NCI-H510A (cell line): Measurements from ENCODE around the gene PPP2R2B.

Source experiments
- DNase-seq: peaks from one replicate; lab custom pipeline; 2025; lab: John Stamatoyannopoulos, UW

The PPP2R2B gene

DNA sequence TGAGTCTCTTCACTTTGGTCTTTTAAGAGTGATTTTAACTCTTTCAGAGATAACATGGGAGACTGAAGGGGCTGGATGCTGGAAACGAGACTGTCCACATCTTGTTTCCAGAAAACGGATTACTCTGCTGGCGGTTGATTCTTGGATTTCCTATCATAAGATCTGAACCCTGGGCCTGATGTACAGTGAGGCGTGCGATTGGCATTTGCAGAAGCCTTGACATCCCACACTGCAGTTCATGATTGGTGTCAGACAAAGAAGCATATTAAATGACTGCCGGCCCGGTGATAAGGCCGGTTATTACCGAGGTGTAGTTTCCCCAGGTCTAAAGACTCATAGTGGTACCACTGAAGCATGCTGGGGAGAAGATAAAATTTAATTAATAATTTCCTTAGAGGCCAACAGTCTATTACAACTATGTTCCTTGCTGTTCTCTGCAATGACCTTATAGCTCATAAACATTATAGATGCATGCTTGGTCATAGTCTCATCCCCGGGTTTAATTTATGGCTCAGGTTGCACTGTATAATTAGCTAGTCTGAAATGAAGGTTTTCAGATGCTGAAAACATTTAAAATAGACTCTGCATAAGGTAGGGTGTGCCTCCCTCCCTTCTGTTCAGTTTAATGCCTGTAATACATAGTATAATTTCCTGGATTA is 99.2 kb downstream of the PPP2R2B start:
- no peak for DNase-seq

DNA sequence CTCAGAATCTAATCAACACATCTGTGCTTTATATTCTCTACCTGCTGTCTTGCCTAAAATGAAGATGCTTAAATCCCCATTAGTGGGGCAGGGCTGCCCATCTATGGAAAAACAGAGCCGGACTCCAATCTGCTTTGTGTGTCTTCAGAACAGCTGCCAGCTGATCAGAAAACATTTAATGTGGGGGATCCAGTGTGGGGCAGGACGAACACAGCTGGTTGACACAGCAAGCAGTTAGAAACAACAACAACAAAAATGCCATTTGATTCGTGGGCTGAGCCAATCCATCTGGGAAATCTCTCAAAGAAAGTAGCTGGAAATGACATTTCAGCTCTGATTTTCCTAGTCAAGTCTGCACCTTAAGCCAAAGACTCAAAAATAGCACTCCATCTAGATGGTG is 99.8 kb downstream of the PPP2R2B start:
- DNase-seq: no peak

DNA sequence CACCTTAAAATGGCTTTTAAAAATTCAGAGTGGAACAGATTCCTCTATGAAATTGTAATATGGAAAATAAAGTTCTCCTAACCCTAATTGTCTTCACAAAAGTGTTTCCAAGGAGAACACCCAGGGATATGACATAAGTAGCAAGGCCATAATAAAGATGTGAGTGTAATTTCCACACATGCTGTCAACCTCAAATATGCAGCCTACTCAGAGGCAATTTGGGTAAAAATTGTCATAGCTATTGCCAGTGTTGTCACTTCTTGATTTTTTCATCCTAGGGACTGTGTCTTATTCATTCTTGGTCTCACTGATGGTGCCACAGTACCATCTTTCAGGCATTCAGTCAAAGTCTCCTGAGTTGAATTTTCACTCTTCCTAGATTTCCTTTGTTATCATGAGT is 100.3 kb downstream of the PPP2R2B start:
- DNase-seq: no peak

DNA sequence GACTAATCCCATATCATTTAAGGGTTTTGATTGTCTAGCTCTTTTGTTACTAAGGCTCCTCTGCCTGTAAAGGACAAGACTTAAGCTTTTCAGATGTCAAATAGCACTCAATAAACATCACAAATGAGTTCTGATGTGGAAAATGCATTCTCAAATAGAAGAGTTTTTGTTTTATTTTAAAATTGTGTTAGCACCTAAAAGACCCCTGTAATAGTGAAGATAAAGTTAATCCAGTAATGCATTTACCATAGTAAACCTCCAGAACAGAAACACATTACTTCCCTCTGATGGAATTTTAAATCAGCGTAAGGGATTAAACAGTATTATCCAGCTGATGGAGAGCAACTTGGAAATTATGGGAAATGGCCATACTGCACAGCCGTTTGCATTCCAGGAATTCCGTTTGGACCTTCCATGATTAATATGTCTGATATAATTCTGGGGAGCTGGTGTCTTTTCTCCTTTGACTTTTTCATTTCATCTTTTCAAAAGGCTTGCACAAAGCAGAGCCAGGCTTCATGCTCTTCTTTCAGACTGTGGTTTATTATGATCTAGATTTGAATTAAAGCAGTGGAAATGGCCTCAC is 105.6 kb downstream of the PPP2R2B start:
- DNase-seq: no peak

DNA sequence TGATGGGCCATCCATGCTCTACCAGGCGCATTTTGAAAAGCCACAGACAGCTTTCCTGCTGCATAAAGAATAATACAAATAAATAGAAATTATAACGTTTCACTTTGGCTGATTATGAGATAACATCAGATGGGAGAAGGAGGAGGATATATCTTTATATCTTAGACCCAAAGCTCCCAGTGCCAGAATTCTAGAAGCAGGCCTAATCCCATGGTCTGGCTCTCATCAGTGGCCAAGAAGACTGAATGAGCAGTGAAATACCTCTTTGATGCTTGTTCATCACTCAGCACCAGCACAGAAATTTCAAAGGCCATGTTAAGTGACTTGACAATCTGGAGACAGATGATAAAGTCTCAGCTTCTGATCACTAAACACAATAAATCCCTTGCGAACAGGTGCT is 107.6 kb downstream of the PPP2R2B start:
- no peak for DNase-seq

DNA sequence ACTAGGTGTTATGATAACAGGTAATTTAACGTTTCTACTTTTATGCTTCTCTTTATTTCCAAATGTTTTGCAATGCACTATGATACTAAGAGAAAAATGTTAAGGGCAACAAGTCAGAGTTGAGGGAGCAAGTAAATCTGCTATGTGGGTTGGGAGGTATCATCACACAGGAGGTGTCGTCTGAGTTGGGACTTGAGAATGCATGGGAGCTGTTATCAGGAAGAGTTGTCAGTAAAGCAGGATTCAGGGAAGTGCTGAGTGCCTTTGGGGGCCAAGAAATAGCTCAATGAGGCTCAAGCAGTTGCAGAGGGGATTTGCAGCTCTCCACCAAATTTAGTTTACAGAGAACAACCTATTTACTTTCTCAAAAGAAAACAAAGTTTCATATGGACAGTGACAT is 108.0 kb downstream of the PPP2R2B start:
- DNase-seq: no peak

DNA sequence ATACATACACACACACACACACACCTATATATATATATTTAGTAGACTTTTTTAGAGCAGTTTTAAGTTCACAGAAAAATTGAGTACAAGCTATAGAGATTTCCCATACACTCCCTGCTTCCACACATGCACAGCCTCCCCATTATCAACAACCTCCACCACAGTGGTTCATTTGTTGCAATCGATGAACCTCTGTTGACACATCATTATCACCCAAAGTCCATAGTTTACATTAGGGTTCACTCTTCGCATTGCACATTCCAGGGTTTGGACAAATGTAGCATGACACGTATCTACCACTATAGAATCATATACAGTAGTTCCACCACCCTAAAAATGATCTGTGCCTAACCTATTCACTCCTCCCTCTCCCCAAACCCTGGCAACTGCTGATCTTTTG is 111.0 kb downstream of the PPP2R2B start:
- DNase-seq: no peak

DNA sequence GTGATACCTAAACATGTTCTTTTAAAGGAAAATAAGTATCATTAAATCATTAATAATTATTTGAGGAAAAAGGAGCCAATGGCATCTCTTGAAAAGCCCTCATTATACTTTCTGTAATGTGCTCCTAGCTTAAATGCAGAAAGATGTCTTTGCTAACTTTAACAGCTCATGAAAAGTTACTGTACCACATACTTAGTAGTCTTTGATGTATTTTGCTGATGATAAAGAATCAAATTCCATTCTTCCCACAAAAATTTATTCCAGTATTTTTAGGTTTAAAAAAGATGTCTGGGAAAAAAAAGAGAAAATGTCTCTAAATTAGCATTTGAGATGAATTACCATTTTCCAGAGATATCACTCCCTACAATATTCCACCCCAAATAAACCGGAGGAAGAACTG is 112.5 kb downstream of the PPP2R2B start:
- no peak for DNase-seq

DNA sequence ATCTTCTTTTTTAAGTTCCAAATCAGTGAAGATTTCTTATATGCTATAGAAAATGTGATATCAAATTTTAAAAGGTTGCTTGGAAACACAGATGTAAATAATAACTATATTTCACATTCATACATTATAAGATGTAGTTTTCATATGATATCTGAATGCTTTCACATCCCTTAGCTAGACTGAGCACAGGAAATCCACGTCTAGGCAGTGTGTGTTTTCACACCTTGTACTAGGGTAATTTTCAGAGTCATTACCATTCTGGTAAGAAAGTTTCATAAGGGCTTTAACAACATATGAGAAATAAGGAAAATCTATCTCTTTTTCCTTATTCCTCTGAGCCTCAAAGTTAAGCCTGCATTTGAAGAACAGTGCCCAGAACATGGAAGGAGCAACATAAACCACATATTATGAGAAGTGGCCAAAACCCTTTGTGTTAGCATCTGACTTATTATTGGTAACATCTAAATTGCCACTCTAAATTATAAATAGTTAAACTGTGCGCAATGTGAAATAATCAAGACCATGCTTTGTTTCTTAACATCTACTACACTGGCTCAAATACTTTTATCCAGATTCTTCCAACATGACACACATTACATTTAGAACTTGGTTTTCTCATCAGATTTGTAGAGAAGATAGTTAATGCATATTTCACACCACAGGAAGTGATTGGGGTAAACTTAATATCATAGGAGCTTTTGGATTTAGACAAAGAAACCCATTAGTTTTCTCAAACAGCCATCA is 113.3 kb downstream of the PPP2R2B start:
- no peak for DNase-seq

DNA sequence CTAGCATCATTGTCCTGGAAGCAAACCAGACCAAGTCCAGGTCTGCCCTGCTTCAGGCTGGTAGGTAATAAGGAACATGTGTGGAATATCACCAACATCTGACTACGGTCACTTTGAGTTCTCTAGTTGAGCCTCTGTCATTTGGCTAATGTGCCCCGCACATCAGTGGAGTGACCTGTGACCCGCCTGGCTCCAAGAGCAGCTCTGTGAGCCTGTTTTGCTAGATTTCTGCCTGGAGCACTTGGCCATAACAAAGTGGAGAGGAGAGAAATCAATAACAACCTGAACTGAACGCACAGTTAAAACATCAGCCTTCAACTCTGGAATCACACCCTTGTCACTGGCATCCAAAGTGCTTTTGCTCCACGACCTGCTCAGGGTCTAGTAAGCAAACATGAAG is 115.7 kb downstream of the PPP2R2B start:
- DNase-seq: no peak

DNA sequence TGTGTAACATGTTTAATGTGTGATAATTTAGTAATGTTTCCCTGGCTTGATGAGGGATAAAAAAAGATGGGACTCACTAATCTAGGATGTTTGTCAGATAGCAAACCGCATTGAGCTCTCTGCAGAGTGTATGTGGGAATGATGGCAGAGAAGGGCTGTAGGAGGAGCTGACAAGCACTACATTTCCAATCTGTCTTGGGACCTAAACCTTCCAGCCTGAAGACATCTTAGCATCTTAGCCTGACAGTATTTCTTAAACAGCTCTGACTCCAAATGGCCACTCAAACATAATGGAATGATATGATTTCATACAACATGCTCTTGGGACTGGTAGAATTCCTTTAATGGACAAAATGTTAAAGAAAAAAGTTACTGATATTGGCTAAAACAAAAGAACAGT is 116.7 kb downstream of the PPP2R2B start:
- DNase-seq: no peak

DNA sequence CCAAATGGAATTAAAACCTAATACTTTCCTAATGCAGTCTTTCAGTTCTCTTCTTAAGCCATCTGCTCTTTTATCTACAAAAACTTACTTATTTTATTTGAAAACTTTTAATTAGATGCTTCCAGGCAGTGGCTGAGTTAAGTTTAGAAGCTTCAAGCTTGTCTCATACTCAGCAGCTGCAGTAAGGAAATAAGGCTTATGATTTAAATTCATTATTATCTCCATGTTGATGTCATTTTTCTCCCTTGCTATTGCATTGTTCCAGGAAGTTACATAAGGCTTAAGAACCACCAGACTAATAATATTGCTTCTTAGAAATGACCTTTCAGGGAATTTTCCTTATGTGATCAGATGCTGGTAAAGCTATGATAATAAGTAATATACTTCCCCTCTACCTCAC is 119.6 kb downstream of the PPP2R2B start:
- DNase-seq: no peak

DNA sequence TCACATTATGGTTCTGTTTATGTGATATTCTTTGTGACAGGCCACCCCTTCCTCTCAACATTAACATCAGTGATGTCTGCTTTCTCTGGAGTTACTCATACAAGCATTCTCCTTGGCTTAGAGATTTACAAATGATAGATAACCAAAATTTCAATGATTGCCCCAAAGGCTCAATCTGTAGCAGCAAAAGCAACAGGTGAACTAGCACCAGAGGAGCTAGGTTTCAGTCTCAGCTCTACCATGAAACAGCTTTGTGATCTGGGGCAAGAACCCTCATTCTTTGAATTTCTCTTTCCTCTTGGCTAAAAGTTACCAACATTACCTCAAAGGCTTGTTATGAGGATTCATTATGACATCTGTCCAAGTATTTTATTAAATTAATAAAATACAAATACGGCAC is 120.5 kb downstream of the PPP2R2B start:
- DNase-seq: no peak

DNA sequence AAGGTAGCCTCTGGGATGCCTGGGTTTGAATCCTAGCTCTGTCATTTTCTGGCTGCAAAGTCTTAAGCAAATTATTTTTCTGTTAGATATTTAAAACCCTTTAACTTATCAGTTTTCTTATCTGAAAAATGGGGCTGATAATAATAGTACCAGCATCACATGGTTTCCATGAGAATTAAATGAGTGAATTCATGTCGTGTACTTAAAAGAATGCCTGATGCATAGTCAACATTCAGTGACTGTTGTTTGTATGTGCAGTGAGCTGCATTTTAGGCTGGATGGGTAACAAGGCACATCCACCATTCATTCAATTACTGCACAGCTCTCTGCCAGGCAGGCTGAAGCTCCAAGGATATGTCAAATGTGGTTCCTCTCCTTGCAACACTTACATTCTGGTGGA is 122.0 kb downstream of the PPP2R2B start:
- DNase-seq: no peak

DNA sequence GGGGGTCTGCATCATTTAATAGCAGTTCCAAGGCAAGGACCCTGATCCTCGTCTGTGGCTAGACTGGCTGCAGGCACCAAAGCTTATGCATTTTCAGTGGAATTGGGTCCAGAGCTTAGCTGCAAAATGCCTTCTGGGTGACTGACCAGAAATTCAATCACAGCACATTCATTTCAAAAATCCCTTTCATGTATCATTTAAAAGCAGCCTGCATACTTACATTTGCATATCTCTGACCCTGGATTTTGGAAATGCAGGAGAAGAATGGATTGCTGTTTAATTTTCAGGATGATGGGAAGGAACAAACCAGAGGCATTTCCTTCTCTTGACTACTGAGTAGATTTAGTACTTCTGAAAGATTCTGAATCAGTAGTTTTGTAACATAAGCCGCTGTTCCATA is 122.8 kb downstream of the PPP2R2B start:
- DNase-seq: no peak

DNA sequence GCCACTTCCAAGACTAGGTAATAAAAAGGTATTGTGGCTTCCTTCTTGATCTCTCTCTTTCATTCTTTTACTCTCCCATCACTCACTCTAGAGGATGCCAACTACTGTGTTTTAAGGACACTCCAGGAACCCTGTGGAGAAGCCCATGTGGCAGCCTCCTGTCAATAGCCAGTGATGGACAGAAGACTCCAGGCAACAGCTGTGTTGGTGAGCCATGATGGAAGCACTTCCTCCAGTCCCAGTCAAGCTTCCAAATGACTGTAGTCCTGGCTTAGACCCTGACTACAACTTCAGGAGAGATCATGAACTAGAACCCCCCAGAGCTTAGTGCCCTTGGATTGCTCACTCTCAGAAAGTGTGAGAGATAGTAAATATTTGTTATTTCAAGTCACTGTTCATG is 123.9 kb downstream of the PPP2R2B start:
- no peak for DNase-seq

DNA sequence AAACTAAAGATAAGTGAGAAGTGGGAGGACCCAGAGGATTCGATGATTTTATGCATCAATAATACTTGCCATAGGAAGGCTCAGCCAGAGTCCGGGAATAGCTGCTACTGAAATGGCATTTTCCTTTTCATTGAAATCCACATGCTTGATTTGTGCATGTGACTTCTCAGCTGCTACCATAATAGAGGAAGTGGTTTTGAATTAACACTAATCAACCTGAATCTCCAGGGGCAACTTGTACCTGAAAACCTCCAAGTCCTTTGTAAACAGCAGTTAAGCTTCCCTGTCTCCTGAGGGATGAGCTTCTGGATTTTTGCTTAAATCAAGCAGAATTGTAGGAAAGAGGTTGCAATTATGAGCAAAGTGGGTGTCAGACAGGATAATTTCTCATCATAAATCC is 124.9 kb downstream of the PPP2R2B start:
- DNase-seq: no peak

DNA sequence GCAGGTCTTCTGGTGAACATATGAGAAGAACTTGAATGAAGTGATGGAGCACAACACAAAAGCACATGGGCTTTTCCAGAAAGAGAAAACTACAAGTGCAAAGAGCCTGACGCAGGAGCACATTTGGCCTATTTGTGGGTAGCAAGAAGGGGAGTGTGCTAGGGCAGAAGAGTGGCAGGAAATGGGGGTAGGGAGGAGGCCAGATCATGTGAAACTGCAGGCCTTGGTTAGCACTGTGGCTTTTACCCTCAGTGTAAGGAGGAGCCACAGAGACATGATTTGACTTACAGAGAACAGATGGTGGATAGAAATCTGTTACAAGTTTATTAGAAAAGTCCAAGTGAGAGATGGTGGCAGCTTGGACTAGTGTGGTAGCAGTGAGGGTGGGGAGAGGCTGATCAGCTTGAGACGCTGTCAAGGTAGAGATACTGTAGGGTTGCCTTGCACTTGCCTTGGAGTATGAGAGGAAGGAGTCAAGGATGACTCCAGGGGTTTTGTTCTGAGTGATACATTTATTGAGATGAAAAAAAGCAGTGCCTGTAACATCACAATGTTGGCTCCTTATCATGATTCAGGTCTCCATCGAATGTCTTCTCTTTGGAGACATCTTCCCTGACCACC is 126.7 kb downstream of the PPP2R2B start:
- no peak for DNase-seq

DNA sequence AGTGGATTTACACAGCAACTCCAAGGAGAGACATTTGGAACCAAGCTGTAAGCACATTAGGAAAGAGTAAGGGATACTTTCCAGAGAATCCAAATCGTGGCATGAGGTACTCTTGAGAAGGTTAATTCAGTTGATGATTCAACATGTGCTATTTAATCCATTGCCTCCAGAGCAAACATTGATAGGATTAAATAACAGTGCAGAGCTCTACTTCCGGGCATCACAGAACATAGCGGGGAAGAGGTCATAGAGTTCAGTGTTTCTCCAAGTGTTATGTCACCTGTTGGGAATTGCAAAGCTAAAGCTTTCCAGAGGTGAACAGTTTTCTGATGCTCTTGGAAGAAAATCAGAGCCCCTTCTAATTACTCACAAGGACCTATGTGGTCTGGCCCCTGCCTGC is 127.5 kb downstream of the PPP2R2B start:
- no peak for DNase-seq

DNA sequence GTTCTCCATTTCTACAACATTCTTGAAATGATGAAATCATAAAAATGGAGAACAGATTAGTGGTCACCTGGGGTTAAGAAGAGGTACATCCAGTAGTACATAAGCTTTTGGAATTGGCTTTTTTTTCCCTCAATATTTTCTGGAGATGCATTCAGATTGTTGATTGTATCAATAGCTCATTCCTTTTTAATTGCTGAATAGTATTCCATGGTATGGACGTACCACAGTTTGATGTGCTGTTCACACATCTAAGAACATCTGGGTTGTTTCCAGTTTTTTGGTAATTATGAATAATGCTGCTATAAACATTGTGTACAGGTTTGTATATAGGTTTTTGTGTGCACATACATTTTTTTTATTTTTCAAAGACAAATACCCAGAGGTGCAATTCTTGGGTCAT is 130.0 kb downstream of the PPP2R2B start:
- DNase-seq: no peak

DNA sequence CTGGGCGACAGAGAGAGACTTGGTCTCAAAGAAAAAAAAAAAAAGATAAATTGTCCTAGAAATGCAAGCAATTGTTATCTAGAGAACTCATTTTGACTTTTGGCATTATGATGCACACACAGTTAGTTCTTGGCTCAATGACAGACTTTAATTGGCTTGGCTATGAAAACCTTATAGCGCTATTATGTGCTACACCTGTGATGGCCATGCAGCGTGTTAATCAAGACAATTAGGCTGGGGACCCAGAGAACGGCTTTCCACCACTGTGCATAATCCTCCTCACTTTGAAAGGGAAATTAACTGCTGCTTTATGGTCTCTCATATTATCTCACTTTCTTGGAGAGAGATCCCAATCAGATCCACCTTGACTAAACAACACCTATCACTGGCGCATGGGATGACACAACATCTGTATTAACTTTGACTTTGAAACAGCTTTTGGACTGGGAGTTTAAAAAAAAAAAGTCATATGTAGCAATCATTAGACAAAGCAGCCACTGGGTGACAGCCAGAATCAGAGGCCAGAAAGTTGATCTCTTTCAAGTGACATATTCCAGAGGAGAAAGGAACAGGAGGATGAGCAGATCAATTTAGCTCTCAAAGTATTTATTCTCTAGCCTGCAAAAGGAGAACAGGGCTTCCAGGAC is 132.5 kb downstream of the PPP2R2B start:
- no peak for DNase-seq

DNA sequence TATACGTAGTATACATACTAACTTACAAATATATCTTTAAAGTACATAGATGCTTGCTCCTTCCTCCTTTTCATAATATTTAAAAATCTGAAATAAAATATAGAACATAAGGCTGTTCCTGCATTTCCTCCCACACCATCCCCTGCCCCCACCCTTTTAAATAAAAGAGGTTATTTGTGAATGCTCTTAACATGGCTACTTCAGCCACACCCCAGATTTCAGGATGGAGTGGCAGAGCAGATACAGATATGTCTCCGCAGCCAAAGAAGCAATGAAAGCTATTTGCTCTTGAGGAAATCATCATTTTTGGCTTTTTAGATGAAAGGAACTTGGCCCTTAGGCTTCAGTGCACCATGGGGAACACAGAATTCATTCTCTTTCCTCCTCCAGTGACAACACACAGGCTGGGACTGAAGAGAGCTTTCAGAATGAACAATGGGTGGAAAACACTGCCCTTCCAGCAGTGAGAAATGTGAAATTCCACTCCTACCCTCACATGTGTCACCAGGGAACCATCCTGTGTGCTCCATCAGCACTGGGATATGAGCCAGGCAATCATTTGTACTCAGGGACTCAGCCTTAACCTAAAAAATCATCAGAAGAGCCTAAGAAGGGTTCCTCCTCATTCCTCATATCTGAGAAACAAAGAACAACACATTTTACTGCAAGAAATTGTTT is 134.3 kb downstream of the PPP2R2B start:
- no peak for DNase-seq
